ENCODE results near the gene UFC1.
"Not testable (repeated sequence)": the region's sequence is repeated elsewhere in the genome, so short reads cannot be mapped to it uniquely, and the experiment has no call there.

The UFC1 gene

DNA sequence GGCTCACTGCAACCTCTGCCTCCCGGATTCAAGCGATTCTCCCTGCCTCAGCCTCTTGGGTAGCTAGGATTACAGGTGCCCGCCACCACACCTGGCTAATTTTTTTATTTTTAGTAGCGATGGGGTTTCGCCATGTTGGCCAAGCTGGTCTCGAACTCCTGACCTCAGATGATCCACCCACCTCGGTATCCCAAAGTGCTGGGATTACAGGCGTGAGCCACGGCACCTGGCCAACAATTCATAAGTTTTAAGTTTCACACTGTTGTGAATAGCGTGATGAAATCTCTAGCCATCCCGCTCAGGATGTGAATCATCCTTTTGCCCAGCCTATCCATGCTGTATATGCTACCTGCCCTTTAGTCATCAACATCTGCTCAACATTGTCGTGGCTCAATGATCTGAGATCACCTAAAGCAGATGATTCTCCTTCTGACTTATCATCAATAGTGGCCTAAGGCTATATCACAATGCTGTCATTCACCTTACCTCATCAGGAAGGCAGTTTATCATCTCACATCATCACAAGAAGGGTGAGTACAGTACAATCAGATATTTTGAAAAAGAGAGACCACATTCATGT lies 38.6 kb upstream of the UFC1 start:
- DNase-seq = no peak
- TF ChIP-seq CTCF (IDR thresholded peaks at IDR 0.05; ENCODE audit: low read depth, low read length) = no peak
- peaks cover 8% of the 10 kb centered on the region for H3K4me1 ChIP-seq
- H3K27me3 ChIP-seq = no peaks in the 10 kb centered on the region
- no peak overlapping the region for H3K4me3 ChIP-seq (ENCODE audit: low read depth, low read length)
- H3K36me3 ChIP-seq = peaks cover 2% of the 10 kb centered on the region
- no peaks in the 10 kb centered on the region for H3K9me3 ChIP-seq

DNA sequence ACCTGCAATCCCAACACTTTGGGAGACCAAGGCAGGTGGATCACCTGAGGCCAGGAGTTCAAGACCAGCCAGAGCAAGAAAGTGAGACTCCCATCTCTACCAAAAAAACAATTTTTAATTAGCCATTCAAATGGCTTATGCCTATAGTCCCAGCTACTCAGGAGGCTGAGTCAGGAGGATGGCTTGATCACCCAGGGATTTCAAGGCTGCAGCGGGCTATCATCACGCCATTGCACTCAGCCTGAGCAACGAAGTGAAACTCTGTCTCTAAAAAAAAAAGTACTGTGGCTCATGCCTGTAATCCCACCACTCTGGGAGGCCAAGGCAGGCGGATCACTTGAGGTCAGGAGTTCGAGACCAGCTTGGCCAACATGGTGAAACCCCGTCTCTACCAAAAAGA lies 37.8 kb upstream of the UFC1 start:
- H3K9me3 ChIP-seq; H3K4me3 ChIP-seq (ENCODE audit: low read depth, low read length); DNase-seq; H3K36me3 ChIP-seq; H3K27me3 ChIP-seq; H3K4me1 ChIP-seq: not testable (repeated sequence)

- peak; percentile 89 for DNase-seq
- H3K4me3 ChIP-seq (ENCODE audit: low read depth, low read length) = peak within 1 kb of the TSS; percentile 91
- peaks cover 8% of the 10 kb centered on the region for H3K4me1 ChIP-seq
- H3K27me3 ChIP-seq = no peaks in the 10 kb centered on the region
- H3K9me3 ChIP-seq = no peaks in the 10 kb centered on the region
- TF ChIP-seq CTCF (IDR thresholded peaks at IDR 0.05; ENCODE audit: low read depth, low read length) = no peak
- H3K36me3 ChIP-seq = peaks cover 24% of the 10 kb centered on the region
These were observed 35.8 kb upstream of the UFC1 start, which contains the start of the genes NIT1 and PFDN2 for GRCh38 chr1:161117759-161118581. TSS of gene NIT1 (plus strand) at chr1:161118105. CDS start at chr1:161118177, 72 bp downstream. TSS of gene PFDN2 (minus strand) at chr1:161118037. CDS start at chr1:161118026, 11 bp downstream.

DNA sequence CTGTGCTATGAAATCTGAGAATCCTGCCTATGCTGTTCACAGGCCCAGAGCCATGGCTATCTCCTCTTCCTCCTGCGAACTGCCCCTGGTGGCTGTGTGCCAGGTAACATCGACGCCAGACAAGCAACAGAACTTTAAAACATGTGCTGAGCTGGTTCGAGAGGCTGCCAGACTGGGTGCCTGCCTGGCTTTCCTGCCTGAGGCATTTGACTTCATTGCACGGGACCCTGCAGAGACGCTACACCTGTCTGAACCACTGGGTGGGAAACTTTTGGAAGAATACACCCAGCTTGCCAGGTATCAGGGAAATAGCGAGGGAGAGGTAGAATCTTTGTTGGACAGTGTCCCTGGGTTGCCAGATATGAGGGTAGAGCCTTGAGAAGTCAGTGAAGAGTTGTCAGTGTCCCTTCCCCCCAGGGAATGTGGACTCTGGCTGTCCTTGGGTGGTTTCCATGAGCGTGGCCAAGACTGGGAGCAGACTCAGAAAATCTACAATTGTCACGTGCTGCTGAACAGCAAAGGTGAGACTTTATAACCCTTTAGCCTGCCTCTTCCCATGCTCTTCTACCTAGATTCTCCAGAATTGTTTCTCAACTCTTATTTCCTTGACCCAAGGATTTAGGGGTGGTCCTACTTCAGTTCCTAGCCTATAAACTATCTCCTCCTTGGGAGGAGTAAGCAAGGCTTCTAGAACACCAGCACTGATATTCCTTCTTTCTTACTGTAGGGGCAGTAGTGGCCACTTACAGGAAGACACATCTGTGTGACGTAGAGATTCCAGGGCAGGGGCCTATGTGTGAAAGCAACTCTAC lies 34.5 kb upstream of the UFC1 start:
- Histone ChIP-seq H3K27me3 (no peaks in the 10 kb centered on the region), H3K4me3 (ENCODE audit: low read depth, low read length) (peak overlapping the region; percentile 91), H3K9me3 (no peaks in the 10 kb centered on the region), H3K36me3 (peaks cover 34% of the 10 kb centered on the region), H3K4me1 (peaks cover 8% of the 10 kb centered on the region)
- peak; percentile 47 for TF ChIP-seq CTCF (IDR thresholded peaks at IDR 0.05; ENCODE audit: low read depth, low read length)
- DNase-seq = peak; percentile 78

- Histone ChIP-seq H3K4me3 (ENCODE audit: low read depth, low read length) (no peak overlapping the region), H3K9me3 (no peaks in the 10 kb centered on the region), H3K36me3 (peaks cover 49% of the 10 kb centered on the region), H3K4me1 (peaks cover 8% of the 10 kb centered on the region), H3K27me3 (no peaks in the 10 kb centered on the region)
- TF ChIP-seq CTCF (IDR thresholded peaks at IDR 0.05; ENCODE audit: low read depth, low read length) = no peak
- no peak for DNase-seq
These were observed 32.6 kb upstream of the UFC1 start for GRCh38 chr1:161121042-161121650.

DNA sequence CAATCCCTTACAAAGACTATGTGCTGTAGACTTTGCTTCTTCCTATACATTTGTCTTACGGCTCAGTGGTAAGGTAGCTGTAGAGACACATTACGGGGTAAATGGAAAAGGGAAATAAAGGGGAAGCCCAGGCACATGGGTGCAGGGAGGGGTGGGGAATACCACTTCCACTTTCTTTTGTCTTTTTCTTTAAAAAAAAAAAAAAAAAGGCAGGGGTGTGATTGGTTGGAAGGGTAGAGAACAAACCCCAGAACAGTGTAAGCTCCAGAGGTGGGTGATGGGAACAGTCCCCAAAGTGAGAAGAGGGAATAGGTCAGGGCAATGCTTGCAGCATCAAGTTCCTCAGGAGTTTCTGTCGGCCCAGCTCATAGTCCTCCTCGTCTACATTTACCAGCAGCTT lies 31.9 kb upstream of the UFC1 start:
- no peaks in the 10 kb centered on the region for H3K27me3 ChIP-seq

More for the DNA sequence above, 31.9 kb upstream of the UFC1 start:
- peaks cover 55% of the 10 kb centered on the region for H3K36me3 ChIP-seq
- no peaks in the 10 kb centered on the region for H3K9me3 ChIP-seq
- no peak for TF ChIP-seq CTCF (IDR thresholded peaks at IDR 0.05; ENCODE audit: low read depth, low read length)
- no peak overlapping the region for H3K4me3 ChIP-seq (ENCODE audit: low read depth, low read length)
- peaks cover 8% of the 10 kb centered on the region for H3K4me1 ChIP-seq
- DNase-seq = no peak
